ENCODE measurements around the gene ID4. TPM values are rescaled to one million over a fixed set of nuclear protein-coding genes. Genes with fewer than 3 reads are reported as not detected.

Gene ID4
- total RNA-seq, 1 experiment from 2014 or later, result 0.10 TPM

GRCh38 chr6:19866985-19867627 lies 29.9 kb downstream of the ID4 start:
- ChIA-PET CTCF (interaction anchor here (0.7 to 1.0 kb wide), 2 partner anchors 12 to 1271 kb away, joined by 3 read pairs; no protein-coding TSS in a partner anchor), POLR2A (no interaction called here)
- ATAC-seq, result peak; percentile 92
- peak overlapping the region; percentile 68 for H3K27ac ChIP-seq (ENCODE audit: low read length)
- no TSS peak for BruUV-seq (replicated peaks)
- peak; percentile 41 for DNase-seq (ENCODE audit: low read depth, low spot score)
- H3K9me3 ChIP-seq (ENCODE audit: control insufficient read depth, insufficient read depth, low read depth, low read length), result no peaks in the 10 kb centered on the region
- no peak overlapping the region for H3K4me3 ChIP-seq (ENCODE audit: low read depth in 2 of 2, low read length in 2 of 2)
- intact Hi-C loops (cut with micrococcal nuclease; ENCODE audit: unreplicated experiment), result loop anchor here (10.0 kb wide), 1 partner anchor 188 kb away; no protein-coding TSS in a partner anchor
- TF ChIP-seq, protein P1, sequence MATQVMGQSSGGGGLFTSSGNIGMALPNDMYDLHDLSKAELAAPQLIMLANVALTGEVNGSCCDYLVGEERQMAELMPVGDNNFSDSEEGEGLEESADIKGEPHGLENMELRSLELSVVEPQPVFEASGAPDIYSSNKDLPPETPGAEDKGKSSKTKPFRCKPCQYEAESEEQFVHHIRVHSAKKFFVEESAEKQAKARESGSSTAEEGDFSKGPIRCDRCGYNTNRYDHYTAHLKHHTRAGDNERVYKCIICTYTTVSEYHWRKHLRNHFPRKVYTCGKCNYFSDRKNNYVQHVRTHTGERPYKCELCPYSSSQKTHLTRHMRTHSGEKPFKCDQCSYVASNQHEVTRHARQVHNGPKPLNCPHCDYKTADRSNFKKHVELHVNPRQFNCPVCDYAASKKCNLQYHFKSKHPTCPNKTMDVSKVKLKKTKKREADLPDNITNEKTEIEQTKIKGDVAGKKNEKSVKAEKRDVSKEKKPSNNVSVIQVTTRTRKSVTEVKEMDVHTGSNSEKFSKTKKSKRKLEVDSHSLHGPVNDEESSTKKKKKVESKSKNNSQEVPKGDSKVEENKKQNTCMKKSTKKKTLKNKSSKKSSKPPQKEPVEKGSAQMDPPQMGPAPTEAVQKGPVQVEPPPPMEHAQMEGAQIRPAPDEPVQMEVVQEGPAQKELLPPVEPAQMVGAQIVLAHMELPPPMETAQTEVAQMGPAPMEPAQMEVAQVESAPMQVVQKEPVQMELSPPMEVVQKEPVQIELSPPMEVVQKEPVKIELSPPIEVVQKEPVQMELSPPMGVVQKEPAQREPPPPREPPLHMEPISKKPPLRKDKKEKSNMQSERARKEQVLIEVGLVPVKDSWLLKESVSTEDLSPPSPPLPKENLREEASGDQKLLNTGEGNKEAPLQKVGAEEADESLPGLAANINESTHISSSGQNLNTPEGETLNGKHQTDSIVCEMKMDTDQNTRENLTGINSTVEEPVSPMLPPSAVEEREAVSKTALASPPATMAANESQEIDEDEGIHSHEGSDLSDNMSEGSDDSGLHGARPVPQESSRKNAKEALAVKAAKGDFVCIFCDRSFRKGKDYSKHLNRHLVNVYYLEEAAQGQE (IDR thresholded peaks at IDR 0.05; ENCODE audit: insufficient read depth in 1 of 2, low read depth in 2 of 2, low read length in 1 of 2), result no peak
- TF ChIP-seq SIN3A (IDR thresholded peaks at IDR 0.05; ENCODE audit: borderline replicate concordance, insufficient read depth, low read depth, low read length) (no peak), TCF7L2 (IDR thresholded peaks at IDR 0.05; ENCODE audit: low read depth, low read length) (no peak), POLR2AphosphoS5 (IDR thresholded peaks at IDR 0.05; ENCODE audit: low read depth, low read length) (no peak)
- TF ChIP-seq, protein P2, sequence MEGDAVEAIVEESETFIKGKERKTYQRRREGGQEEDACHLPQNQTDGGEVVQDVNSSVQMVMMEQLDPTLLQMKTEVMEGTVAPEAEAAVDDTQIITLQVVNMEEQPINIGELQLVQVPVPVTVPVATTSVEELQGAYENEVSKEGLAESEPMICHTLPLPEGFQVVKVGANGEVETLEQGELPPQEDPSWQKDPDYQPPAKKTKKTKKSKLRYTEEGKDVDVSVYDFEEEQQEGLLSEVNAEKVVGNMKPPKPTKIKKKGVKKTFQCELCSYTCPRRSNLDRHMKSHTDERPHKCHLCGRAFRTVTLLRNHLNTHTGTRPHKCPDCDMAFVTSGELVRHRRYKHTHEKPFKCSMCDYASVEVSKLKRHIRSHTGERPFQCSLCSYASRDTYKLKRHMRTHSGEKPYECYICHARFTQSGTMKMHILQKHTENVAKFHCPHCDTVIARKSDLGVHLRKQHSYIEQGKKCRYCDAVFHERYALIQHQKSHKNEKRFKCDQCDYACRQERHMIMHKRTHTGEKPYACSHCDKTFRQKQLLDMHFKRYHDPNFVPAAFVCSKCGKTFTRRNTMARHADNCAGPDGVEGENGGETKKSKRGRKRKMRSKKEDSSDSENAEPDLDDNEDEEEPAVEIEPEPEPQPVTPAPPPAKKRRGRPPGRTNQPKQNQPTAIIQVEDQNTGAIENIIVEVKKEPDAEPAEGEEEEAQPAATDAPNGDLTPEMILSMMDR (IDR thresholded peaks at IDR 0.05), result no peak
- peaks cover 20% of the 10 kb centered on the region for H3K4me1 ChIP-seq (ENCODE audit: control insufficient read depth, insufficient read depth, low read length)
- in situ Hi-C loops (cut with HindIII; ENCODE audit: low pct_unique_long_range_greater_than_20kb, low sequenced_read_pairs), result no loop called here
- H3K36me3 ChIP-seq (ENCODE audit: control insufficient read depth, insufficient read depth, low read length), result no peaks in the 10 kb centered on the region
- no peaks in the 10 kb centered on the region for H3K27me3 ChIP-seq (ENCODE audit: control insufficient read depth, insufficient read depth, low read length)

- H3K4me1 ChIP-seq (ENCODE audit: control insufficient read depth, insufficient read depth, low read length), result peaks cover 20% of the 10 kb centered on the region
- no peak for DNase-seq (ENCODE audit: low read depth, low spot score)
- CTCF ChIA-PET, result no interaction called here
- H3K27ac ChIP-seq (ENCODE audit: low read length), result no peak overlapping the region
- no peak overlapping the region for H3K4me3 ChIP-seq (ENCODE audit: low read depth in 2 of 2, low read length in 2 of 2)
- BruUV-seq (replicated peaks), result no TSS peak
- POLR2A ChIA-PET, result no interaction called here
- intact Hi-C loops (cut with micrococcal nuclease; ENCODE audit: unreplicated experiment), result loop anchor here (10.0 kb wide), 1 partner anchor 185 kb away; no protein-coding TSS in a partner anchor
- no peaks in the 10 kb centered on the region for H3K27me3 ChIP-seq (ENCODE audit: control insufficient read depth, insufficient read depth, low read length)
- no peak for TF ChIP-seq POLR2AphosphoS5 (IDR thresholded peaks at IDR 0.05; ENCODE audit: low read depth, low read length)
- TF ChIP-seq, protein P1 (IDR thresholded peaks at IDR 0.05; ENCODE audit: insufficient read depth in 1 of 2, low read depth in 2 of 2, low read length in 1 of 2), result no peak
- no peak for TF ChIP-seq SIN3A (IDR thresholded peaks at IDR 0.05; ENCODE audit: borderline replicate concordance, insufficient read depth, low read depth, low read length)
- TF ChIP-seq, protein P2 (IDR thresholded peaks at IDR 0.05), result peak; percentile 40
- no peak for TF ChIP-seq TCF7L2 (IDR thresholded peaks at IDR 0.05; ENCODE audit: low read depth, low read length)
- in situ Hi-C loops (cut with HindIII; ENCODE audit: low pct_unique_long_range_greater_than_20kb, low sequenced_read_pairs), result no loop called here
- H3K36me3 ChIP-seq (ENCODE audit: control insufficient read depth, insufficient read depth, low read length), result no peaks in the 10 kb centered on the region
- ATAC-seq, result no peak
- no peaks in the 10 kb centered on the region for H3K9me3 ChIP-seq (ENCODE audit: control insufficient read depth, insufficient read depth, low read depth, low read length)
These were observed 32.3 kb downstream of the ID4 start for GRCh38 chr6:19869464-19869863.

Data from Panc1 (cell line).